Stimulated activated naive CD8-positive, alpha-beta T cell treated with anti-CD3 and anti-CD28 coated beads, Interleukin-15, Interleukin-2, amounts not matched to agents 100 ng/mL and 50 ng/mL, for 24 hours (primary cell): ENCODE measurements around the gene APPBP2.
"Not testable (repeated sequence)": the region's sequence is repeated elsewhere in the genome, so short reads cannot be mapped to it uniquely, and the experiment has no call there.

Experiments
- H3K27ac Mint-ChIP-seq: one replicate; pipeline ENCODE4 v1.8.0; 2021; ENCODE audit warnings: mild to moderate bottlenecking, mixed read lengths
- H3K27me3 Mint-ChIP-seq: one replicate; pipeline ENCODE4 v1.8.0; 2021; ENCODE audit warnings: mixed read lengths
- H3K36me3 Mint-ChIP-seq: one replicate; pipeline ENCODE4 v1.8.0; 2021; ENCODE audit warnings: low read depth, mixed read lengths
- H3K4me1 Mint-ChIP-seq: one replicate; pipeline ENCODE4 v1.8.0; 2021; ENCODE audit warnings: low read depth, mixed read lengths
- H3K4me3 Mint-ChIP-seq: one replicate; pipeline ENCODE4 v1.8.0; 2021; ENCODE audit warnings: mild to moderate bottlenecking, mixed read lengths
- H3K9me3 Mint-ChIP-seq: one replicate; pipeline ENCODE4 v1.8.0; 2021; ENCODE audit warnings: mixed read lengths

Gene APPBP2

GRCh38 chr17:60493847-60494321, 32.2 kb downstream of the APPBP2 start:
- H3K27ac Mint-ChIP-seq = no peak overlapping the region
- no peaks in the 10 kb centered on the region for H3K27me3 Mint-ChIP-seq
- peaks cover 78% of the 10 kb centered on the region for H3K36me3 Mint-ChIP-seq
- H3K4me3 Mint-ChIP-seq = no peak overlapping the region
- peaks cover 16% of the 10 kb centered on the region for H3K9me3 Mint-ChIP-seq
- H3K4me1 Mint-ChIP-seq = no peaks in the 10 kb centered on the region

DNA sequence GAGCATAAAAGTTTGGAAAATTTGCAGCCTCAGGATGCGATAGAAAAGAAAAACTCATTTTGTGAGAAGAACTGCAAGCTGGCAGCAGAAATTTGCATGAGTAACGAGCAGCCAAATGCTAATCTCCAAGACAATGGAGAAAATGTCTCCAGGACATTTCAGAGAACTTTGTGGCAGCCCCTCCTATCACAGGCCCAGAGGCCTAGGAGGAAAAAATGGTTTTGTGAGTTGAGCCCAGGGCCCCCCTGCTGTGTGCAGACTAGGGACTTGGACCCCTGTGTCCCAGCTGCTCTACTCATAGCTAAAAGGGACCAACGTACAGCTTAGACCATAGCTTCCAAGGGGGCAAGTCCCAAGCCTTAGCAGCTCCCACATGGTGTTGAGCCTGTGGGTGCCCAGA, 34.3 kb downstream of the APPBP2 start:
- no peaks in the 10 kb centered on the region for H3K27me3 Mint-ChIP-seq

DNA sequence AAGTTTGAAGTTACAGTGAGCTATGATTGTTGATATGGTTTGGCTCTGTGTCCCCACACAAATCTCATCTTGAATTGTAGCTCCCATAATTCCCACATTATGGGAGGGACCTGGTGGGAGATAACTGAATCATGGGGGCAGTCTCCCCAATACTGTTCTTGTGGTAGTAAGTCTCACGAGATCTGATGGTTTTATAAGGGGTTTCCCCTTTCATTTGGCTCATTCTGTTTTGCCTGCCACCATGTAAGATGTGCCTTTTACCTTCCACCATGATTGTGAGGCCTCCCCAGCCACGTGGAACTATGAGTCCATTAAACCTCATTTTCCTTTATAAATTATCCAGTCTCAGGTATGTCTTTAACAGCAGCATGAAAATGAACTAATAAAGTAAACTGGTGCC, 35.4 kb downstream of the APPBP2 start:
- not testable (repeated sequence) for H3K4me3 Mint-ChIP-seq, H3K4me1 Mint-ChIP-seq, H3K27me3 Mint-ChIP-seq, H3K27ac Mint-ChIP-seq
- Mint-ChIP-seq H3K36me3 (peaks cover 65% of the 10 kb centered on the region), H3K9me3 (peaks cover 21% of the 10 kb centered on the region)

More for the DNA sequence above, 34.3 kb downstream of the APPBP2 start:
- no peak overlapping the region for H3K27ac Mint-ChIP-seq
- no peak overlapping the region for H3K4me3 Mint-ChIP-seq
- H3K36me3 Mint-ChIP-seq = peaks cover 73% of the 10 kb centered on the region
- H3K4me1 Mint-ChIP-seq = no peaks in the 10 kb centered on the region
- H3K9me3 Mint-ChIP-seq = peaks cover 21% of the 10 kb centered on the region

DNA sequence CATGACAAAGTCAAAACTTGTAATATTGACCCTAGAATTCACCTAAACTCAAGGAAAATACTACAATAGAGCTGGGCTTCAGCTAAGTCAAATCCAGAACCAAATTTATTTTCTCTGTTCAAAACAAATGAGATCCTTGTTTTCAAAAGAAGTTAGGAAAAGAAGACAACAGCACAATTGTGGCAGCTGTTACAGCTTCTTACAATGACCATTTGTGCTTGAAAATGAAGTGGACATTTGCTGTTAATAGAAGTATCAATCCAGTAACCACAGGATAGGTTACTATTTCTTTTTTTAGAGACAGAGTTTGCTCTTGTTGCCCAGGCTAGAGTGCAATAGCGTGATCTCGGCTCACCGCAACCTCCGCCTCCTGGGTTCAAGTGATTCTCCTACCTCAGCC, 44.4 kb downstream of the APPBP2 start:
- Mint-ChIP-seq H3K9me3 (no peaks in the 10 kb centered on the region), H3K36me3 (peaks cover 21% of the 10 kb centered on the region), H3K4me3 (no peak overlapping the region), H3K4me1 (no peaks in the 10 kb centered on the region), H3K27ac (no peak overlapping the region), H3K27me3 (no peaks in the 10 kb centered on the region)

GRCh38 chr17:60473788-60474187, 52.3 kb downstream of the APPBP2 start:
- H3K9me3 Mint-ChIP-seq = no peaks in the 10 kb centered on the region
- peaks cover 46% of the 10 kb centered on the region for H3K36me3 Mint-ChIP-seq
- H3K4me1 Mint-ChIP-seq = peaks cover 10% of the 10 kb centered on the region
- no peak overlapping the region for H3K4me3 Mint-ChIP-seq
- no peaks in the 10 kb centered on the region for H3K27me3 Mint-ChIP-seq
- no peak overlapping the region for H3K27ac Mint-ChIP-seq

DNA sequence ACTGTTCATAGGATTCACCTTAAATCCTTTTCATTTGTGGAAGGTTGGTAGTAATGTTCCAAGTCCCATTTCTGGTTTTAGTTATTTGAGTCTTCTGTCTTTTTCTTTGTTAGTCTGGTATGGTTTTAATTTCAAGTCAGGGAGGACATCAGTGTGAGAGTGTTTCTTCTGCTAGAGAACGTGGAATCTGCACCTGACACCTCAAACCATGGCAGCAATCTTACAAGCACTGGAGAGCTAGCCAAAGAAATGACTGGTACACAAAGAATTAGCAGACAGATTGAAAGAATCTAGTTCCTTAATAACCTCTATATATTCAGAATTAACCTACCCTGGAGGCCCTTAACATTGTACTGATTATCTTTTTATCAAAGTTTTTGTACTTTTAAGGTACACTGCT, 53.6 kb downstream of the APPBP2 start:
- H3K36me3 Mint-ChIP-seq = peaks cover 41% of the 10 kb centered on the region
- H3K4me3 Mint-ChIP-seq = no peak overlapping the region
- H3K4me1 Mint-ChIP-seq = peaks cover 10% of the 10 kb centered on the region
- no peaks in the 10 kb centered on the region for H3K9me3 Mint-ChIP-seq
- no peaks in the 10 kb centered on the region for H3K27me3 Mint-ChIP-seq
- H3K27ac Mint-ChIP-seq = no peak overlapping the region

DNA sequence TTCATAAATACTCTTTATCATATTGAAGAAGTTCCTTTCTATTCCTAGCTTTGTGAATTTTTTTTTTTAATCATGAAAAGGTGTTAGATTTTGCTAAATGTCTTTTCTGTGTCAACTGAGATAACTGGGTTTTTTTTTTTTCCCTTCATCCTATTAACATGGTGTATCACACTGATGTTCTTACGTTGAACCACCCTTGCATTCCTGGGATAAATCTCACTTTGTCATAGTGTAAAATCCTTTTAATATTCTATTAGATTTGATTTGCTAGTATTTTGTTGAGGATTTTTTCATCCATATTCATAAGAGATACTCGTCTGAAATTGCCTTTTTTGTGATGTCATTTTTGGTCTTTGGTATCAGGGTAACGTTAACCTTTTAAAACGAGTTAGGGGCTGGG, 54.6 kb downstream of the APPBP2 start:
- H3K9me3 Mint-ChIP-seq = no peaks in the 10 kb centered on the region
- peaks cover 36% of the 10 kb centered on the region for H3K36me3 Mint-ChIP-seq
- H3K4me3 Mint-ChIP-seq = no peak overlapping the region
- peaks cover 10% of the 10 kb centered on the region for H3K4me1 Mint-ChIP-seq
- no peaks in the 10 kb centered on the region for H3K27me3 Mint-ChIP-seq
- no peak overlapping the region for H3K27ac Mint-ChIP-seq

DNA sequence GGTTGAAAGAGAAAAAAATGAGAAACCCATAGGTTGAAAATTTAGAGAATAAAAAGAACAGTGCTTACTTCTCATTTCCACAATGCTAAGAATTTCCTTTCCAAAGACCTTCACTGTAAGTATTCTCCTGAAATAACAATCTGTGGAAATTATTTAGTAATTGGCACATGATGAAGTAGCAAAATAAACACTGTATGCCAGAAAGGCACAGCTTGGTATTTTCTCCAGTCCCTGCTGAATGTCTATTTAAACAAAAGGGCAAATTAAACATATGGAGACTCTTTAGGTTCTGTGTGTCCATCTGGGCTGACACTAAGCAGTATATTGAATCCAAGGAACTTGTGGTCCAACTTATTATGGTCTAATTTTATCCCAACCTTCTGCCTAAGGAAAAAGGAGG, 57.7 kb downstream of the APPBP2 start:
- H3K27ac Mint-ChIP-seq = no peak overlapping the region

GRCh38 chr17:60464343-60464742, 61.7 kb downstream of the APPBP2 start:
- no peaks in the 10 kb centered on the region for H3K27me3 Mint-ChIP-seq
- H3K9me3 Mint-ChIP-seq = no peaks in the 10 kb centered on the region
- no peak overlapping the region for H3K4me3 Mint-ChIP-seq
- H3K4me1 Mint-ChIP-seq = no peaks in the 10 kb centered on the region
- H3K27ac Mint-ChIP-seq = no peak overlapping the region
- peaks cover 33% of the 10 kb centered on the region for H3K36me3 Mint-ChIP-seq

More for the DNA sequence above, 57.7 kb downstream of the APPBP2 start:
- Mint-ChIP-seq H3K4me3 (no peak overlapping the region), H3K4me1 (peaks cover 10% of the 10 kb centered on the region), H3K36me3 (peaks cover 47% of the 10 kb centered on the region), H3K9me3 (no peaks in the 10 kb centered on the region), H3K27me3 (no peaks in the 10 kb centered on the region)

DNA sequence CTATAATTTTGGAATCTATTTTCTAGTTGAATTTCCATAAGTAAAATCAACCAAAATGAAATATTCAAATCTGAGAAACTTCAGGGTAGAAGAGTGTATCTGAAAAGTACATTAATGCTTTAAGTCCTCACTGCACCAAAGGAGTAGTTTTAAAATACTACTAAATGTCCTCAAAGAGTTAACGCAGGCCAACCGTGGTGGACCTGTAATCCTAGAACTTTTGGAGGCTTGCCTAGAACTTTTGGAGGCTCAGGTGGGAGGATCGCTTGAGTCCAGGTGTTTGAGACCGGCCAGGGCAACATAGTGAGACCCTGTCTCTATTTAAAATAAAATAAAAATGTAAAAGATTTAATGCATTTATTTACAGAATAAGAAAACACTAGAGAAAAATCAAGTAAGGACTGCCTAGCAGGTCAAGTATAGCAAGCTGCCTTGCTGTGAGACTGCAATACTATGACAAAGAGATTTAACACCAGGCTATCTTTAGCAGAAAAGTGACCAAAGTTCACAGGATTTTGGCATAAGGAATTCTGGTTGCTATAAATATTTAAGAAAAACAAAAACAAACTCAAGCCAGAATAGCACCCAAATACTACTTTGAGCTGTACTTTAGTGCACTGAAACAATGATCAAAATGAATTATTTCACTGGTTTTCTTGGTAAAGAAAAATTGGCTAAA, 62.7 kb downstream of the APPBP2 start:
- Mint-ChIP-seq H3K4me1 (no peaks in the 10 kb centered on the region), H3K9me3 (no peaks in the 10 kb centered on the region), H3K27me3 (no peaks in the 10 kb centered on the region), H3K36me3 (peaks cover 37% of the 10 kb centered on the region), H3K27ac (no peak overlapping the region), H3K4me3 (no peak overlapping the region)

- H3K4me1 Mint-ChIP-seq = no peaks in the 10 kb centered on the region
- no peaks in the 10 kb centered on the region for H3K27me3 Mint-ChIP-seq
- H3K4me3 Mint-ChIP-seq = no peak overlapping the region
- no peak overlapping the region for H3K27ac Mint-ChIP-seq
- peaks cover 51% of the 10 kb centered on the region for H3K36me3 Mint-ChIP-seq
- no peaks in the 10 kb centered on the region for H3K9me3 Mint-ChIP-seq
Observed at GRCh38 chr17:60461584-60461983, 64.5 kb downstream of the APPBP2 start.

GRCh38 chr17:60457148-60457547, 68.9 kb downstream of the APPBP2 start:
- Mint-ChIP-seq H3K4me1 (no peaks in the 10 kb centered on the region), H3K27ac (no peak overlapping the region), H3K9me3 (no peaks in the 10 kb centered on the region), H3K27me3 (no peaks in the 10 kb centered on the region), H3K36me3 (peaks cover 38% of the 10 kb centered on the region), H3K4me3 (no peak overlapping the region)

DNA sequence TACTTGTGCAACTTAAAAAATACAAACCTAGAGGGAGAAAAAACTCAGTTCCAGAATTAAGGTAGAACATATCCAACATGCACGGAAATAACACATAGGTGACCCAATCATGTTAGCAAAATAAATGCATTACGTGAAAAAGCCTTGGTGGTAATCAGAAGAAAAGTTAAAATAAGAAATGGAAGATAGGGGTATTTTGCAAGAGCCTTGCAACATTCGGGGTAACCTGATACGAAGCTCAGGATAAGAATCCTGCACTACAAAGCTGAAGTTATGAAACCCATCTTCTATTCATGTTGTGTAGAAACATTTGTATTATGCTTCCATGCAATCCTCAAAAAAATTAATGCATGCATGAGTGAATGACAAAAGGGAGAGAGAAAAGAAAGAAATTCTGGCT, 70.7 kb downstream of the APPBP2 start:
- peaks cover 34% of the 10 kb centered on the region for H3K36me3 Mint-ChIP-seq
- no peak overlapping the region for H3K27ac Mint-ChIP-seq
- no peaks in the 10 kb centered on the region for H3K27me3 Mint-ChIP-seq
- no peak overlapping the region for H3K4me3 Mint-ChIP-seq
- no peaks in the 10 kb centered on the region for H3K9me3 Mint-ChIP-seq
- no peaks in the 10 kb centered on the region for H3K4me1 Mint-ChIP-seq

DNA sequence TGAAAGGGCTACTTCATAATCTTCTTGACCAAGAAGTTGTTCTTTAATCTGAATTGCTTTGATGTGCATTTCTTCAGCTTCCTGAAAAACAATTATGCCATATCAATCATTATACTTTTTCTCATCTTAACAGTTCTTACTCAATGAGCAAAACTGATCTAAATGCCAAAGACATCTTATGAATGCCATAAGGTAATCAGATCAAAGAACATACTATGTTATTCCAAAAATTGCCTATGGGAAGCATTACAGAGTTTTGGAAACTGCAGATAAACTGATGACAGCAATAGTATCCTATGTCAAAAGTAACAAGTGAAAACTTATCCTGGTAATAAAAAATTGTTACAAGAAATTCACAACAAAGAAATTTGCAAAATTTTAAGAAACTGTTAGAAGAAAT, 74.1 kb downstream of the APPBP2 start:
- no peaks in the 10 kb centered on the region for H3K9me3 Mint-ChIP-seq
- H3K4me1 Mint-ChIP-seq = no peaks in the 10 kb centered on the region
- H3K36me3 Mint-ChIP-seq = peaks cover 36% of the 10 kb centered on the region
- no peak overlapping the region for H3K27ac Mint-ChIP-seq
- H3K27me3 Mint-ChIP-seq = no peaks in the 10 kb centered on the region
- H3K4me3 Mint-ChIP-seq = no peak overlapping the region

DNA sequence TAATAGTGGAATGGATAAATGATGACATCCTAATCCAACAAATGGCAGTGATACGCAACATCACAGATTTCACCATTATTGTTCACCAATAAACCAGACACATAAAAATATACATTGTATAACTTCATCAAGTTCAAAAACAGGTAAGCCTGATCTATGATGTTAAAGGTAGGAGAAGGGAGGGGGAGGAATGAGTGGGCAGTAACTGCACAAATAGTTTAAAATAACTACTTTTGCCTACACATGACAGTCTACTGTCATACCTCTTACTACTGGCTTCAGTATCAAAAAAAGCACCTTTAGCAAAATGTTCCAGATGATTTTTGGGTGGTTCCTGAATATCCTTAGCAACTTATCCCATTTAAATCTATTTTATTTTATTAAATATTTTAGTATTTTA, 75.0 kb downstream of the APPBP2 start:
- Mint-ChIP-seq H3K36me3 (peaks cover 32% of the 10 kb centered on the region), H3K27ac (no peak overlapping the region), H3K4me1 (no peaks in the 10 kb centered on the region), H3K27me3 (no peaks in the 10 kb centered on the region), H3K9me3 (no peaks in the 10 kb centered on the region), H3K4me3 (no peak overlapping the region)

DNA sequence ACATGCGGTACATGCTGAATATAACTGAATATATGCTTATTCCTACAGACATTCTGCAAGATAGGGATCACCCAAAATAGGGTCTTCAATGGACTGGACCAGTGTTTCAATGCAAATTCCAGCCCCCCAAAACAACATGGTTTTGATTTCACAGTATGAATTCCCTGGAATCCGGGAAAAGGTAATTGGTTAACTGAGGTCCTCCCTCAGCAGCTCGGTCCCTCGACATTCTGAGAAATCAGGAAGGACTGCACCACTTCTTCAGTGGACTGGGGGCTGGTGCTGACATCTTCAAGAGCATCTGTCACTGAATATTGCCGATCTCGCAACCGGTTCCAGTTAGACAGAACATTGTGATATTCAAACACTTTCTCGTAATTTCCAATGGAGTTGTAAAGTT, 78.7 kb downstream of the APPBP2 start:
- H3K9me3 Mint-ChIP-seq = no peaks in the 10 kb centered on the region
- no peaks in the 10 kb centered on the region for H3K27me3 Mint-ChIP-seq
- no peak overlapping the region for H3K27ac Mint-ChIP-seq
- H3K4me3 Mint-ChIP-seq = no peak overlapping the region
- H3K4me1 Mint-ChIP-seq = no peaks in the 10 kb centered on the region
- peaks cover 28% of the 10 kb centered on the region for H3K36me3 Mint-ChIP-seq
